ENCODE results near the gene TNFSF9.

TNFSF9 gene

GRCh38 chr19:6509118-6509971 lies 21.5 kb upstream of the TNFSF9 start:
- H3K27me3 ChIP-seq (replicated peaks; ENCODE audit: control insufficient read depth, insufficient read depth, low read length, poor library complexity, severe bottlenecking): no peaks in the 10 kb centered on the region
- no peak overlapping the region for H3K27ac ChIP-seq (ENCODE audit: insufficient read depth, low read length, poor library complexity, severe bottlenecking)
- DNase-seq: no peak
- H3K4me1 ChIP-seq (ENCODE audit: control insufficient read depth, insufficient read depth, low read length, poor library complexity, severe bottlenecking): no peaks in the 10 kb centered on the region
- H3K36me3 ChIP-seq (ENCODE audit: control insufficient read depth, insufficient read depth, low read length): no peaks in the 10 kb centered on the region
- H3K9me3 ChIP-seq (ENCODE audit: control insufficient read depth, low read length): no peaks in the 10 kb centered on the region
- H3K4me3 ChIP-seq (ENCODE audit: insufficient read depth, low read depth, low read length, poor library complexity, severe bottlenecking): no peak overlapping the region

- Histone ChIP-seq H3K27ac (ENCODE audit: insufficient read depth, low read length, poor library complexity, severe bottlenecking) (no peak overlapping the region), H3K4me1 (ENCODE audit: control insufficient read depth, insufficient read depth, low read length, poor library complexity, severe bottlenecking) (no peaks in the 10 kb centered on the region), H3K4me3 (ENCODE audit: insufficient read depth, low read depth, low read length, poor library complexity, severe bottlenecking) (no peak overlapping the region), H3K9me3 (ENCODE audit: control insufficient read depth, low read length) (no peaks in the 10 kb centered on the region), H3K27me3 (replicated peaks; ENCODE audit: control insufficient read depth, insufficient read depth, low read length, poor library complexity, severe bottlenecking) (no peaks in the 10 kb centered on the region), H3K36me3 (ENCODE audit: control insufficient read depth, insufficient read depth, low read length) (no peaks in the 10 kb centered on the region)
- DNase-seq: no peak
Observed at GRCh38 chr19:6510618-6511017, 20.2 kb upstream of the TNFSF9 start.

DNA sequence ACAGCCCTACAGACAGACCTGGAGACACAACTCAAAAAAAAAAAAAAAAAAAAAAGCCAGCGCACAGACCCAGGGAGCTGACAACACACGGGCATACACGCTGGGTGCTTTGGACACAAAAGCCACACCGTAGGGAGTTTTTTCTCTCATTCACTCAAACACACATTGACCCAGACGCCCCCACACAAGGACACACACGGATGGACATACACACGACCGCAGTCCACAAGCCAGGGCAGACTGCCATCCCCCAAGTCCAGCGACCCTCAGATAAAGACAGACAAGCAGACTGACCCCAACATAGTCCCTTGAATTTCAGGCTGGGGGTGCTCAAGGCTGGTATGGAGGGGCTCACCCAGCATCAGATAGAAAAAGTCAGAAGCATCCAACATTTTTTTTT lies 16.7 kb upstream of the TNFSF9 start:
- no peak for DNase-seq
- no peaks in the 10 kb centered on the region for H3K36me3 ChIP-seq (ENCODE audit: control insufficient read depth, insufficient read depth, low read length)
- peaks cover 19% of the 10 kb centered on the region for H3K4me1 ChIP-seq (ENCODE audit: control insufficient read depth, insufficient read depth, low read length, poor library complexity, severe bottlenecking)
- no peak overlapping the region for H3K27ac ChIP-seq (ENCODE audit: insufficient read depth, low read length, poor library complexity, severe bottlenecking)
- no peak overlapping the region for H3K4me3 ChIP-seq (ENCODE audit: insufficient read depth, low read depth, low read length, poor library complexity, severe bottlenecking)
- no peaks in the 10 kb centered on the region for H3K9me3 ChIP-seq (ENCODE audit: control insufficient read depth, low read length)
- H3K27me3 ChIP-seq (replicated peaks; ENCODE audit: control insufficient read depth, insufficient read depth, low read length, poor library complexity, severe bottlenecking): no peaks in the 10 kb centered on the region

DNA sequence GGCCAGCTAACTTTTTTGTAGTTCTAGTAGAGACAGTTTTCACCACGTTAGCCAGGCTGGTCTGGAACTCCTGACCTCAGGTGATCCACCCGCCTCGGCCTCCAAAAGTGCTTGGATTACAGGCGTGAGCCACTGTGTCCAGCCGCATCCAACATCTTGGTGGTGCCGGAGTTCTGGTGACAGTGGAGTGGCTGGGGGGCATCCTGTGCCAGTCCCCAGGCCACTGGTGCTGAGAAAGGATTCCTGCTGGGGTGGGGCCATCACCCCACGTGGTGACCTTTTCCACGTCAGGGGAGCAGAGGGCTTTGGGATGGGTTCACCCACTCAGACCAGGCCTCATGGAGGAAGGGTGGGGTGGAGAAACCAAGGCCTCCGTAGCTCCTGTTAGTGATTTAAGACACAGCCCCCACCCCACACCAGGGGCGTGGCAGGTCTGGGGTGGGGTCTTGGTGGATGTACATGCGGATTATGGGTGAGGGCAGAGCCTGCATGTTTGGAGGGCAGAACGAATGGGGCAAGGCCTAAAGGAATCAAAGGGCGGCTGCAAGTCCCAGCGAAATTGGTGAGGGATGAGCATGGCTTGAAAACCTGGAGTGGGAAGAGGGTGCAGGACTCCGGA lies 15.8 kb upstream of the TNFSF9 start:
- Histone ChIP-seq H3K4me1 (ENCODE audit: control insufficient read depth, insufficient read depth, low read length, poor library complexity, severe bottlenecking) (peaks cover 19% of the 10 kb centered on the region), H3K27me3 (replicated peaks; ENCODE audit: control insufficient read depth, insufficient read depth, low read length, poor library complexity, severe bottlenecking) (no peaks in the 10 kb centered on the region), H3K4me3 (ENCODE audit: insufficient read depth, low read depth, low read length, poor library complexity, severe bottlenecking) (no peak overlapping the region), H3K9me3 (ENCODE audit: control insufficient read depth, low read length) (no peaks in the 10 kb centered on the region), H3K36me3 (ENCODE audit: control insufficient read depth, insufficient read depth, low read length) (no peaks in the 10 kb centered on the region), H3K27ac (ENCODE audit: insufficient read depth, low read length, poor library complexity, severe bottlenecking) (no peak overlapping the region)
- no peak for DNase-seq

- H3K9me3 ChIP-seq (ENCODE audit: control insufficient read depth, low read length): no peaks in the 10 kb centered on the region
- peak; percentile 40 to 64 (median 45) for DNase-seq
- peak overlapping the region; percentile 69 for H3K4me3 ChIP-seq (ENCODE audit: insufficient read depth, low read depth, low read length, poor library complexity, severe bottlenecking)
- H3K27ac ChIP-seq (ENCODE audit: insufficient read depth, low read length, poor library complexity, severe bottlenecking): peak overlapping the region; percentile 20
- peaks cover 19% of the 10 kb centered on the region for H3K4me1 ChIP-seq (ENCODE audit: control insufficient read depth, insufficient read depth, low read length, poor library complexity, severe bottlenecking)
- no peaks in the 10 kb centered on the region for H3K27me3 ChIP-seq (replicated peaks; ENCODE audit: control insufficient read depth, insufficient read depth, low read length, poor library complexity, severe bottlenecking)
- H3K36me3 ChIP-seq (ENCODE audit: control insufficient read depth, insufficient read depth, low read length): no peaks in the 10 kb centered on the region
Observed at GRCh38 chr19:6516018-6516658, 14.7 kb upstream of the TNFSF9 start.

DNA sequence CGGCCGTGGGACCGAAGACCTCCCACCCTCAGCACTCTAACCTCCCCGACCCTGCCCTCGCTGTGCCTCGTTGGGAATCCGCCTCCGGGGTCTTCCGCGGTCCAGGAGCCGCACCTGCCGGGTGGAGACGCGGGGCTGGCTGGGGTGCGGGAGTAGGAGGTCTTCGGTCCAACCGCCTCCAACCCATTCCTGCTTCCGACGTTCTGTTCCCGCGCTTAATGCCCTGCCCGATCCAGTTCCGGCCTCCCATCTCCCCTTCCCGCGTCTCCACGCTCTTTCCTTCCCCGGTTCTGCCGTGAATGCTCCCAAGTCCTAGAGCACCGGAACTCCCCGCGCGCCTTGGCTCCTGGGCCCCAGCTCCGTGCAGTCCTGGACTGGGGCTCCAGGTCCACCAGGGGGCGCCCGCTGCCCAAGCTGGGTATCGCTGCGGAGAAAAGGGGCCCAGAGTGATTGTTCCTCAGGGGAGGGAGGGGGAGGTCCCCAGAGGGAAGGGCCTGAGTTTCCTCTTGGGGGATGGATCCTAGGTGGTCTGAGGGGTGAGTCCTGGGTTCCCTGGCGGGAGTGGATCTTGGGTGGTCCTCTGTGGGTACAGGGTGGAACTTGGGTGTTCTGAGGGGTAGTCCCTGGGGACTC lies 14.1 kb upstream of the TNFSF9 start:
- no peaks in the 10 kb centered on the region for H3K9me3 ChIP-seq (ENCODE audit: control insufficient read depth, low read length)
- peak overlapping the region; percentile 20 for H3K27ac ChIP-seq (ENCODE audit: insufficient read depth, low read length, poor library complexity, severe bottlenecking)
- DNase-seq: peak; percentile 70 to 82 (median 76)
- peak overlapping the region; percentile 69 for H3K4me3 ChIP-seq (ENCODE audit: insufficient read depth, low read depth, low read length, poor library complexity, severe bottlenecking)
- no peaks in the 10 kb centered on the region for H3K36me3 ChIP-seq (ENCODE audit: control insufficient read depth, insufficient read depth, low read length)
- peaks cover 19% of the 10 kb centered on the region for H3K4me1 ChIP-seq (ENCODE audit: control insufficient read depth, insufficient read depth, low read length, poor library complexity, severe bottlenecking)
- H3K27me3 ChIP-seq (replicated peaks; ENCODE audit: control insufficient read depth, insufficient read depth, low read length, poor library complexity, severe bottlenecking): no peaks in the 10 kb centered on the region

DNA sequence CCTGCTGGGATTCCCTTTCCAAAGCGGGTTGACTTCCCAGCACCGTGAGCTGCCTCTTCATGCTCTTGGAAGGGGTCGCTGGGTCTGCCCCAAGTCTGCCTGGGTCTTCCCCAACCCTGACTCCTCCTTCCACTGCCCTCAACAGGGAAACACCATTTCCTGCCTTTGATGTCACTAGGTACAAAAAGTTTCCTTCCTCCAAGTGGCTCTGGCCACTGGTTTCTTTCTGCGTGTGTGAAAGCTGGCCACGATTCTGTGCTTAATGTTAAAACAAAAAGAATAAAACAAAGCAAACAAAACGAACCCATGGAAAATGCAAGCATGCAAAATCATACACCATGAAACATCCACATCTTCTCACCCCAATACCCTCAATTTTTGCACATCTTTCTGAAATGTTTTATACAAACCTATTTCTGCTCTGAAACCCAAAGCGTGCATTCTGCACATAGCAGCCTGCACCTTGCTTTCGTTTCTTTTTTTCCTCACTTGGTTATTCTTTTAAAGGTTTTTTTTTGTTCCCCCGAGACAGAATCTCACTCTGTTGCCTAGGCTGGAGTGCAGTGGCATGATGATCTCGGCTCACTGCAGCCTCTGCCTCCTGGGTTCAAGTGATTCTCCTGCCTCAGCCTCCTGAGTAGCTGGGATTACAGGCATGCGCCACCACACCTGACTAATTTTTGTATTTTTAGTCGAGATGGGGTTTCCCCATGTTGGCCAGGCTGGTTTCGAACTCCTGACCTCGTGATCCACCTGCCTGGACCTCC lies 12.5 kb upstream of the TNFSF9 start:
- no peak for DNase-seq
- Histone ChIP-seq H3K27ac (ENCODE audit: insufficient read depth, low read length, poor library complexity, severe bottlenecking) (no peak overlapping the region), H3K36me3 (ENCODE audit: control insufficient read depth, insufficient read depth, low read length) (no peaks in the 10 kb centered on the region), H3K4me3 (ENCODE audit: insufficient read depth, low read depth, low read length, poor library complexity, severe bottlenecking) (no peak overlapping the region), H3K27me3 (replicated peaks; ENCODE audit: control insufficient read depth, insufficient read depth, low read length, poor library complexity, severe bottlenecking) (no peaks in the 10 kb centered on the region), H3K9me3 (ENCODE audit: control insufficient read depth, low read length) (no peaks in the 10 kb centered on the region), H3K4me1 (ENCODE audit: control insufficient read depth, insufficient read depth, low read length, poor library complexity, severe bottlenecking) (peaks cover 26% of the 10 kb centered on the region)

GRCh38 chr19:6519289-6519688 lies 11.5 kb upstream of the TNFSF9 start:
- no peak for DNase-seq
- H3K4me1 ChIP-seq (ENCODE audit: control insufficient read depth, insufficient read depth, low read length, poor library complexity, severe bottlenecking): peaks cover 26% of the 10 kb centered on the region
- no peaks in the 10 kb centered on the region for H3K27me3 ChIP-seq (replicated peaks; ENCODE audit: control insufficient read depth, insufficient read depth, low read length, poor library complexity, severe bottlenecking)
- H3K4me3 ChIP-seq (ENCODE audit: insufficient read depth, low read depth, low read length, poor library complexity, severe bottlenecking): no peak overlapping the region
- H3K36me3 ChIP-seq (ENCODE audit: control insufficient read depth, insufficient read depth, low read length): no peaks in the 10 kb centered on the region
- H3K9me3 ChIP-seq (ENCODE audit: control insufficient read depth, low read length): no peaks in the 10 kb centered on the region
- H3K27ac ChIP-seq (ENCODE audit: insufficient read depth, low read length, poor library complexity, severe bottlenecking): no peak overlapping the region

DNA sequence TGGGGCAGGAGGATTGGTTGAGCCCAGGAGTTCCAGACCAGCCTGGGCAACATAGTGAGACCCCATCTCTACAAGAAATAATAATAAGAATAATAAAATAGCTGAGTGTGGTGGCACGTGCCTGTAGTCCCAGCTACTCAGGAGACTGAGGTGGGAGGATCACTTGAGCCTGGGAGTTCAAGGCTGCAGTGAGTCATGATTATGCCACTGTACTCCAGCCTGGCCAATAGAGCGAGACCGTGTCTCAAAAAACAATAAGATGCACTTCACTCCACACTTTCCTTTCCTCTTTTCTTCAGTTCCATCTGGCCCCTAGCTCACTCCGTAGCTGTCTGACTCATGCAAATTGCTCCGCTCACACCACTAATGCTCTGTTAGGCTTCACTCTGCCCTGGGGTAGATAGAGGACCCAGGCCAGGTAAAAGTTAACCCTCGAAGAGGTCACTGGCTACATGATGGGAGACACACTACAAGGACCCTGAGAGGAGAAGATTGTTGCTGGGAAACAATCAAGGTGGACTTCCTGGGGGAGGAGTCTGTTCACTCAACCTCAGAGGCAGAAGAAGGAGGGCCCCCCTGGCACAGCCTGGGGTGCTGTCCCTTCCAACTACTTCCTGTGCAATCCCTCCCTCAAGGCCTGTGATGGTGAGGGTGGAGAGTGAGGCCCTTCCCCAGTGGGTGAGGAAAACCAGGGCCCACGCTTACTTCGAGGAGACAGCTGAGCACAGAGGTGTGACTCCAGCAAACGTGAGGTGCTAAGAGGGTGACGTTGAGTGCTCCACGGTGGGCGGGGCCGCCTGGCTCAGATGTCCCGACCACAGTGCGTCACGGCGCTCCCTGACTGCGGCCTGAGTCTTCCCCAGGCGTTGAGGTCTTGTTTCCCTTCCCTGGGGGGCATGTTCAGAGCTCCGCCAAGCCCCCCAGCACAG lies 8.8 kb upstream of the TNFSF9 start:
- peak; percentile 50 to 60 (median 53) for DNase-seq
- Histone ChIP-seq H3K27me3 (replicated peaks; ENCODE audit: control insufficient read depth, insufficient read depth, low read length, poor library complexity, severe bottlenecking) (no peaks in the 10 kb centered on the region), H3K4me1 (ENCODE audit: control insufficient read depth, insufficient read depth, low read length, poor library complexity, severe bottlenecking) (peaks cover 20% of the 10 kb centered on the region), H3K4me3 (ENCODE audit: insufficient read depth, low read depth, low read length, poor library complexity, severe bottlenecking) (no peak overlapping the region), H3K9me3 (ENCODE audit: control insufficient read depth, low read length) (no peaks in the 10 kb centered on the region), H3K27ac (ENCODE audit: insufficient read depth, low read length, poor library complexity, severe bottlenecking) (no peak overlapping the region), H3K36me3 (ENCODE audit: control insufficient read depth, insufficient read depth, low read length) (no peaks in the 10 kb centered on the region)

Data from effector memory CD4-positive, alpha-beta T cell (primary cell).